ENCODE results near the gene TLR6. TPM values are rescaled to one million over a fixed set of nuclear protein-coding genes. Genes with fewer than 3 reads are reported as not detected.

Gene TLR6
- total and polyA plus RNA-seq, 7 experiments from 2014 or later, result 1.00 to 8.8 (median 1.9) TPM; not detected in 2

GRCh38 chr4:38832624-38833528 lies 23.7 kb downstream of the TLR6 start:
- Histone ChIP-seq H3K27me3 (ENCODE audit: control insufficient read depth in 2 of 2, insufficient read depth in 2 of 2, low read length in 2 of 2) (no peaks in the 10 kb centered on the region), H3K27ac (ENCODE audit: low read depth, low read length) (no peak overlapping the region), H3K9me3 (ENCODE audit: control insufficient read depth in 2 of 3, low read length in 3 of 3) (peaks cover 0 to 9% (median 0%) of the 10 kb centered on the region in 3 experiments), H3K4me1 (ENCODE audit: control insufficient read depth in 2 of 2, insufficient read depth in 2 of 2, low read length in 2 of 2) (peaks cover 0 to 7% of the 10 kb centered on the region in 2 donors), H3K36me3 (ENCODE audit: control insufficient read depth in 2 of 3, insufficient read depth in 3 of 3, low read length in 3 of 3) (no peaks in the 10 kb centered on the region), H3K4me3 (ENCODE audit: low read length) (no peak overlapping the region)
- intact Hi-C loops (cut with micrococcal nuclease), result no loop called here
- Mint-ChIP-seq H3K9me3 (peaks cover 9 to 40% (median 19%) of the 10 kb centered on the region in 11 donors), H3K4me1 (peaks cover 9 to 14% (median 12%) of the 10 kb centered on the region in 7 donors), H3K27me3 (no peaks in the 10 kb centered on the region), H3K4me3 (no peak overlapping the region), H3K36me3 (peaks cover 6 to 38% (median 10%) of the 10 kb centered on the region in 5 donors), H3K27ac (peak overlapping the region in 1 of 9 donors; percentile 10)
- ChIA-PET CTCF (no interaction called here), POLR2A (interaction anchor here (0.6 to 0.8 kb wide), 2 partner anchors 27 to 789 kb away, joined by 3 to 6 read pairs; no protein-coding TSS in a partner anchor)
- DNase-seq, result no peak
- ATAC-seq, result no peak

- Mint-ChIP-seq H3K9me3 (peaks cover 9 to 33% (median 17%) of the 10 kb centered on the region in 11 donors), H3K4me3 (no peak overlapping the region), H3K27ac (no peak overlapping the region), H3K4me1 (peaks cover 2 to 7% (median 5%) of the 10 kb centered on the region in 7 donors), H3K36me3 (peaks cover 6 to 37% (median 10%) of the 10 kb centered on the region in 5 donors), H3K27me3 (no peaks in the 10 kb centered on the region)
- no peak for DNase-seq
- H3K36me3 ChIP-seq (ENCODE audit: control insufficient read depth in 2 of 3, insufficient read depth in 3 of 3, low read length in 3 of 3), result no peaks in the 10 kb centered on the region
- ChIA-PET POLR2A (interaction anchor here (1.9 kb wide), 1 partner anchor 24 kb away, joined by 4 read pairs; no protein-coding TSS in a partner anchor), CTCF (no interaction called here)
- intact Hi-C loops (cut with micrococcal nuclease), result no loop called here
- H3K9me3 ChIP-seq (ENCODE audit: control insufficient read depth in 2 of 3, low read length in 3 of 3), result peaks cover 0 to 9% (median 0%) of the 10 kb centered on the region in 3 experiments
- H3K4me1 ChIP-seq (ENCODE audit: control insufficient read depth in 2 of 2, insufficient read depth in 2 of 2, low read length in 2 of 2), result peaks cover 0 to under 1% of the 10 kb centered on the region in 2 donors
- H3K27ac ChIP-seq (ENCODE audit: low read depth, low read length), result no peak overlapping the region
- no peak for ATAC-seq
- H3K4me3 ChIP-seq (ENCODE audit: low read length), result no peak overlapping the region
- no peaks in the 10 kb centered on the region for H3K27me3 ChIP-seq (ENCODE audit: control insufficient read depth in 2 of 2, insufficient read depth in 2 of 2, low read length in 2 of 2)
Observed at GRCh38 chr4:38832206-38832605, 24.4 kb downstream of the TLR6 start.

- no peaks in the 10 kb centered on the region for H3K36me3 ChIP-seq (ENCODE audit: control insufficient read depth in 2 of 3, insufficient read depth in 3 of 3, low read length in 3 of 3)
- ATAC-seq (no peak), DNase-seq (no peak)
- CTCF ChIA-PET, result no interaction called here
- POLR2A ChIA-PET, result interaction anchor here (1.9 kb wide), 1 partner anchor 24 kb away, joined by 4 read pairs; no protein-coding TSS in a partner anchor
- H3K9me3 ChIP-seq (ENCODE audit: control insufficient read depth in 2 of 3, low read length in 3 of 3), result peaks cover 0 to 9% (median 0%) of the 10 kb centered on the region in 3 experiments
- Mint-ChIP-seq H3K27me3 (no peaks in the 10 kb centered on the region), H3K27ac (no peak overlapping the region), H3K4me1 (peaks cover 0 to 6% (median 4%) of the 10 kb centered on the region in 7 donors), H3K4me3 (no peak overlapping the region), H3K36me3 (peaks cover 6 to 34% (median 10%) of the 10 kb centered on the region in 5 donors), H3K9me3 (peaks cover 9 to 33% (median 17%) of the 10 kb centered on the region in 11 donors)
- H3K4me3 ChIP-seq (ENCODE audit: low read length), result no peak overlapping the region
- intact Hi-C loops (cut with micrococcal nuclease), result no loop called here
- no peak overlapping the region for H3K27ac ChIP-seq (ENCODE audit: low read depth, low read length)
- no peaks in the 10 kb centered on the region for H3K27me3 ChIP-seq (ENCODE audit: control insufficient read depth in 2 of 2, insufficient read depth in 2 of 2, low read length in 2 of 2)
- H3K4me1 ChIP-seq (ENCODE audit: control insufficient read depth in 2 of 2, insufficient read depth in 2 of 2, low read length in 2 of 2), result no peaks in the 10 kb centered on the region
Observed at GRCh38 chr4:38831653-38832052, 25.0 kb downstream of the TLR6 start.

GRCh38 chr4:38829237-38829636 lies 27.4 kb downstream of the TLR6 start:
- H3K9me3 Mint-ChIP-seq, result peaks cover 4 to 29% (median 8%) of the 10 kb centered on the region in 11 donors
- H3K4me3 Mint-ChIP-seq, result no peak overlapping the region
- H3K27ac Mint-ChIP-seq, result no peak overlapping the region
- ChIA-PET POLR2A (interaction anchor here (1.2 kb wide), 1 partner anchor 24 kb away, joined by 5 read pairs; no protein-coding TSS in a partner anchor), CTCF (interaction anchor here (0.8 kb wide), 1 partner anchor 24 kb away, joined by 3 read pairs; no protein-coding TSS in a partner anchor)
- peaks cover 0 to 31% (median 8%) of the 10 kb centered on the region in 5 donors for H3K36me3 Mint-ChIP-seq
- no peaks in the 10 kb centered on the region for H3K27me3 Mint-ChIP-seq
- Histone ChIP-seq H3K4me1 (ENCODE audit: control insufficient read depth in 2 of 2, insufficient read depth in 2 of 2, low read length in 2 of 2) (no peaks in the 10 kb centered on the region), H3K9me3 (ENCODE audit: control insufficient read depth in 2 of 3, low read length in 3 of 3) (no peaks in the 10 kb centered on the region), H3K36me3 (ENCODE audit: control insufficient read depth in 2 of 3, insufficient read depth in 3 of 3, low read length in 3 of 3) (no peaks in the 10 kb centered on the region), H3K4me3 (ENCODE audit: low read length) (no peak overlapping the region), H3K27ac (ENCODE audit: low read depth, low read length) (no peak overlapping the region), H3K27me3 (ENCODE audit: control insufficient read depth in 2 of 2, insufficient read depth in 2 of 2, low read length in 2 of 2) (no peaks in the 10 kb centered on the region)
- intact Hi-C loops (cut with micrococcal nuclease), result no loop called here
- peaks cover 0 to 7% (median 4%) of the 10 kb centered on the region in 7 donors for H3K4me1 Mint-ChIP-seq
- ATAC-seq, result no peak
- DNase-seq, result no peak

GRCh38 chr4:38823766-38824165 lies 32.9 kb downstream of the TLR6 start:
- POLR2A ChIA-PET, result no interaction called here
- Histone ChIP-seq H3K36me3 (ENCODE audit: control insufficient read depth in 2 of 3, insufficient read depth in 3 of 3, low read length in 3 of 3) (no peaks in the 10 kb centered on the region), H3K27me3 (ENCODE audit: control insufficient read depth in 2 of 2, insufficient read depth in 2 of 2, low read length in 2 of 2) (no peaks in the 10 kb centered on the region)

GRCh38 chr4:38822748-38823303 lies 33.8 kb downstream of the TLR6 start:
- ATAC-seq (no peak), DNase-seq (no peak)
- ChIA-PET POLR2A (no interaction called here), CTCF (interaction anchor here (1.1 kb wide), 1 partner anchor 17 kb away, joined by 4 read pairs; no protein-coding TSS in a partner anchor)
- no peak overlapping the region for H3K4me3 Mint-ChIP-seq
- H3K4me1 Mint-ChIP-seq, result peaks cover 0 to 24% (median 10%) of the 10 kb centered on the region in 7 donors
- no peaks in the 10 kb centered on the region for H3K9me3 ChIP-seq (ENCODE audit: control insufficient read depth in 2 of 3, low read length in 3 of 3)
- peaks cover 7 to 42% (median 11%) of the 10 kb centered on the region in 5 donors for H3K36me3 Mint-ChIP-seq
- H3K36me3 ChIP-seq (ENCODE audit: control insufficient read depth in 2 of 3, insufficient read depth in 3 of 3, low read length in 3 of 3), result no peaks in the 10 kb centered on the region
- H3K27ac Mint-ChIP-seq, result no peak overlapping the region
- H3K4me3 ChIP-seq (ENCODE audit: low read length), result no peak overlapping the region
- peaks cover 5 to 28% (median 10%) of the 10 kb centered on the region in 11 donors for H3K9me3 Mint-ChIP-seq
- intact Hi-C loops (cut with micrococcal nuclease), result no loop called here
- H3K27me3 ChIP-seq (ENCODE audit: control insufficient read depth in 2 of 2, insufficient read depth in 2 of 2, low read length in 2 of 2), result no peaks in the 10 kb centered on the region
- no peak overlapping the region for H3K27ac ChIP-seq (ENCODE audit: low read depth, low read length)
- H3K27me3 Mint-ChIP-seq, result peaks cover 0 to 3% (median 0%) of the 10 kb centered on the region in 5 donors
- no peaks in the 10 kb centered on the region for H3K4me1 ChIP-seq (ENCODE audit: control insufficient read depth in 2 of 2, insufficient read depth in 2 of 2, low read length in 2 of 2)

More at GRCh38 chr4:38823766-38824165, 32.9 kb downstream of the TLR6 start:
- ATAC-seq (no peak), DNase-seq (no peak)
- intact Hi-C loops (cut with micrococcal nuclease), result no loop called here
- no peak overlapping the region for H3K27ac Mint-ChIP-seq
- no peaks in the 10 kb centered on the region for H3K4me1 ChIP-seq (ENCODE audit: control insufficient read depth in 2 of 2, insufficient read depth in 2 of 2, low read length in 2 of 2)
- no peak overlapping the region for H3K4me3 ChIP-seq (ENCODE audit: low read length)
- H3K9me3 ChIP-seq (ENCODE audit: control insufficient read depth in 2 of 3, low read length in 3 of 3), result no peaks in the 10 kb centered on the region
- H3K36me3 Mint-ChIP-seq, result peaks cover 7 to 44% (median 11%) of the 10 kb centered on the region in 5 donors
- CTCF ChIA-PET, result interaction anchor here (1.1 kb wide), 1 partner anchor 18 kb away, joined by 4 read pairs; no protein-coding TSS in a partner anchor
- no peaks in the 10 kb centered on the region for H3K27me3 Mint-ChIP-seq
- no peak overlapping the region for H3K27ac ChIP-seq (ENCODE audit: low read depth, low read length)
- H3K4me3 Mint-ChIP-seq, result no peak overlapping the region
- H3K4me1 Mint-ChIP-seq, result peaks cover 0 to 21% (median 10%) of the 10 kb centered on the region in 7 donors
- peaks cover 5 to 28% (median 10%) of the 10 kb centered on the region in 11 donors for H3K9me3 Mint-ChIP-seq

Data from naive thymus-derived CD4-positive, alpha-beta T cell (primary cell).